ENCODE results near the gene PNCK. TPM values are rescaled to one million over a fixed set of nuclear protein-coding genes. Genes with fewer than 3 reads are reported as not detected.
A peak's percentile ranks its signal among the peaks of the same experiment; 100 is the strongest.

The PNCK gene
- total and polyA plus RNA-seq, 2 of the 13 experiments (the other 11 are each of a cell fraction or from before 2014, with no cell fraction given): 33.1 TPM; not detected in 1

GRCh38 chrX:153647461-153648357 is 25.9 kb downstream of the PNCK start (continued):
- TF ChIP-seq, protein P1, sequence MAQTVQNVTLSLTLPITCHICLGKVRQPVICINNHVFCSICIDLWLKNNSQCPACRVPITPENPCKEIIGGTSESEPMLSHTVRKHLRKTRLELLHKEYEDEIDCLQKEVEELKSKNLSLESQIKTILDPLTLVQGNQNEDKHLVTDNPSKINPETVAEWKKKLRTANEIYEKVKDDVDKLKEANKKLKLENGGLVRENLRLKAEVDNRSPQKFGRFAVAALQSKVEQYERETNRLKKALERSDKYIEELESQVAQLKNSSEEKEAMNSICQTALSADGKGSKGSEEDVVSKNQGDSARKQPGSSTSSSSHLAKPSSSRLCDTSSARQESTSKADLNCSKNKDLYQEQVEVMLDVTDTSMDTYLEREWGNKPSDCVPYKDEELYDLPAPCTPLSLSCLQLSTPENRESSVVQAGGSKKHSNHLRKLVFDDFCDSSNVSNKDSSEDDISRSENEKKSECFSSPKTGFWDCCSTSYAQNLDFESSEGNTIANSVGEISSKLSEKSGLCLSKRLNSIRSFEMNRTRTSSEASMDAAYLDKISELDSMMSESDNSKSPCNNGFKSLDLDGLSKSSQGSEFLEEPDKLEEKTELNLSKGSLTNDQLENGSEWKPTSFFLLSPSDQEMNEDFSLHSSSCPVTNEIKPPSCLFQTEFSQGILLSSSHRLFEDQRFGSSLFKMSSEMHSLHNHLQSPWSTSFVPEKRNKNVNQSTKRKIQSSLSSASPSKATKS (CRISPR knock-in tag; IDR thresholded peaks at IDR 0.05): no peak
- TF ChIP-seq PATZ1 (CRISPR knock-in tag; IDR thresholded peaks at IDR 0.05) (no peak), ZBTB3 (CRISPR knock-in tag; IDR thresholded peaks at IDR 0.05; ENCODE audit: borderline replicate concordance, low read depth) (no peak), PAF1 (CRISPR knock-in tag; IDR thresholded peaks at IDR 0.05) (peak; percentile 30; the same call in 1 of the 2 replicates), TP53 (CRISPR knock-in tag; conservative IDR thresholded peaks at IDR 0.05) (no peak), ZNF441 (CRISPR knock-in tag; IDR thresholded peaks at IDR 0.05; ENCODE audit: borderline replicate concordance) (peak; percentile 29; the same call in 1 of the 2 replicates), KLF15 (CRISPR knock-in tag; IDR thresholded peaks at IDR 0.05; ENCODE audit: borderline replicate concordance) (no peak), BCL6 (CRISPR knock-in tag; IDR thresholded peaks at IDR 0.05) (no peak), ZFX (CRISPR knock-in tag; IDR thresholded peaks at IDR 0.05; ENCODE audit: low read depth) (no peak; the same call in 1 of the 2 replicates), AKAP8 (CRISPR knock-in tag; IDR thresholded peaks at IDR 0.05) (peak; percentile 98), ZNF235 (CRISPR knock-in tag; IDR thresholded peaks at IDR 0.05; ENCODE audit: borderline replicate concordance) (0 out of 2 replicates have a peak, but pooled peaks have one; percentile 34), CSRNP1 (CRISPR knock-in tag; IDR thresholded peaks at IDR 0.05) (0 out of 2 replicates have a peak, but pooled peaks have one; percentile 25), POLR2A (IDR thresholded peaks at IDR 0.05; ENCODE audit: insufficient read depth in 1 of 2, low read depth in 2 of 2, low read length in 2 of 2) (no peak), ZNF350 (CRISPR knock-in tag; IDR thresholded peaks at IDR 0.05; ENCODE audit: borderline replicate concordance, low read depth) (no peak), ZFP62 (CRISPR knock-in tag; IDR thresholded peaks at IDR 0.05) (no peak), ZSCAN25 (CRISPR knock-in tag; IDR thresholded peaks at IDR 0.05) (no peak), ZNF841 (CRISPR knock-in tag; IDR thresholded peaks at IDR 0.05; ENCODE audit: borderline replicate concordance) (0 out of 2 replicates have a peak, but pooled peaks have one; percentile 8)
- TF ChIP-seq, protein P2, sequence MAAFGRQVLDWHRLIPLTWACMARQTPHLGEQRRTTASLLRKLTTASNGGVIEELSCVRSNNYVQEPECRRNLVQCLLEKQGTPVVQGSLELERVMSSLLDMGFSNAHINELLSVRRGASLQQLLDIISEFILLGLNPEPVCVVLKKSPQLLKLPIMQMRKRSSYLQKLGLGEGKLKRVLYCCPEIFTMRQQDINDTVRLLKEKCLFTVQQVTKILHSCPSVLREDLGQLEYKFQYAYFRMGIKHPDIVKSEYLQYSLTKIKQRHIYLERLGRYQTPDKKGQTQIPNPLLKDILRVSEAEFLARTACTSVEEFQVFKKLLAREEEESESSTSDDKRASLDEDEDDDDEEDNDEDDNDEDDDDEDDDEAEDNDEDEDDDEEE (CRISPR knock-in tag; IDR thresholded peaks at IDR 0.05): 0 out of 2 replicates have a peak, but pooled peaks have one; percentile 20
- TF ChIP-seq, protein P3, sequence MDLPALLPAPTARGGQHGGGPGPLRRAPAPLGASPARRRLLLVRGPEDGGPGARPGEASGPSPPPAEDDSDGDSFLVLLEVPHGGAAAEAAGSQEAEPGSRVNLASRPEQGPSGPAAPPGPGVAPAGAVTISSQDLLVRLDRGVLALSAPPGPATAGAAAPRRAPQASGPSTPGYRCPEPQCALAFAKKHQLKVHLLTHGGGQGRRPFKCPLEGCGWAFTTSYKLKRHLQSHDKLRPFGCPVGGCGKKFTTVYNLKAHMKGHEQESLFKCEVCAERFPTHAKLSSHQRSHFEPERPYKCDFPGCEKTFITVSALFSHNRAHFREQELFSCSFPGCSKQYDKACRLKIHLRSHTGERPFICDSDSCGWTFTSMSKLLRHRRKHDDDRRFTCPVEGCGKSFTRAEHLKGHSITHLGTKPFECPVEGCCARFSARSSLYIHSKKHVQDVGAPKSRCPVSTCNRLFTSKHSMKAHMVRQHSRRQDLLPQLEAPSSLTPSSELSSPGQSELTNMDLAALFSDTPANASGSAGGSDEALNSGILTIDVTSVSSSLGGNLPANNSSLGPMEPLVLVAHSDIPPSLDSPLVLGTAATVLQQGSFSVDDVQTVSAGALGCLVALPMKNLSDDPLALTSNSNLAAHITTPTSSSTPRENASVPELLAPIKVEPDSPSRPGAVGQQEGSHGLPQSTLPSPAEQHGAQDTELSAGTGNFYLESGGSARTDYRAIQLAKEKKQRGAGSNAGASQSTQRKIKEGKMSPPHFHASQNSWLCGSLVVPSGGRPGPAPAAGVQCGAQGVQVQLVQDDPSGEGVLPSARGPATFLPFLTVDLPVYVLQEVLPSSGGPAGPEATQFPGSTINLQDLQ (CRISPR knock-in tag; IDR thresholded peaks at IDR 0.05): no peak

Data from HepG2 (cell line).